ENCODE data around the gene LRRC27. TPM values are rescaled to one million over a fixed set of nuclear protein-coding genes. Genes with fewer than 3 reads are reported as not detected.
"Not testable (repeated sequence)": the region's sequence is repeated elsewhere in the genome, so short reads cannot be mapped to it uniquely, and the experiment has no call there.

Gene LRRC27
- total RNA-seq, 4 donors from 2014 or later, result 0.59 to 32.6 (median 15.3) TPM

- H3K27me3 ChIP-seq, H3K36me3 ChIP-seq, H3K4me1 ChIP-seq, H3K4me3 ChIP-seq, H3K27ac ChIP-seq, H3K9me3 ChIP-seq: not testable (repeated sequence)
- intact Hi-C loops (cut with DNase I; ENCODE audit: low total_unique reads), result loop anchor here (5.0 kb wide), 1 partner anchor 130 kb away; no protein-coding TSS in a partner anchor
- peak; percentile 67 to 78 (median 77) for TF ChIP-seq CTCF (IDR thresholded peaks at IDR 0.05)
- DNase-seq, result peak; percentile 62 to 74
Measured at GRCh38 chr10:132352462-132353308, 20.7 kb downstream of the LRRC27 start.

GRCh38 chr10:132353456-132354355 is 21.7 kb downstream of the LRRC27 start:
- Histone ChIP-seq H3K4me3 (no peak overlapping the region), H3K27me3 (no peaks in the 10 kb centered on the region), H3K4me1 (no peaks in the 10 kb centered on the region), H3K36me3 (no peaks in the 10 kb centered on the region), H3K9me3 (no peaks in the 10 kb centered on the region), H3K27ac (no peak overlapping the region)
- intact Hi-C loops (cut with DNase I; ENCODE audit: low total_unique reads), result loop anchor here (5.0 kb wide), 1 partner anchor 131 kb away; no protein-coding TSS in a partner anchor
- DNase-seq, result no peak
- no peak for TF ChIP-seq POLR2A (IDR thresholded peaks at IDR 0.05)
- TF ChIP-seq CTCF (IDR thresholded peaks at IDR 0.05), result no peak

- no peak for DNase-seq
- intact Hi-C loops (cut with DNase I; ENCODE audit: low total_unique reads), result loop anchor here (5.0 kb wide), 1 partner anchor 132 kb away; no protein-coding TSS in a partner anchor
Measured at GRCh38 chr10:132354356-132355094, 22.5 kb downstream of the LRRC27 start.

GRCh38 chr10:132355297-132355696 is 23.3 kb downstream of the LRRC27 start:
- Histone ChIP-seq H3K4me1 (no peaks in the 10 kb centered on the region), H3K9me3 (no peaks in the 10 kb centered on the region), H3K27me3 (no peaks in the 10 kb centered on the region), H3K27ac (no peak overlapping the region), H3K4me3 (no peak overlapping the region), H3K36me3 (no peaks in the 10 kb centered on the region)
- TF ChIP-seq POLR2A (IDR thresholded peaks at IDR 0.05) (no peak), CTCF (IDR thresholded peaks at IDR 0.05) (no peak)
- intact Hi-C loops (cut with DNase I; ENCODE audit: low total_unique reads), result no loop called here
- no peak for DNase-seq

More at GRCh38 chr10:132354356-132355094, 22.5 kb downstream of the LRRC27 start:
- TF ChIP-seq POLR2A (IDR thresholded peaks at IDR 0.05) (no peak), CTCF (IDR thresholded peaks at IDR 0.05) (no peak)
- Histone ChIP-seq H3K36me3 (no peaks in the 10 kb centered on the region), H3K27ac (no peak overlapping the region), H3K4me1 (no peaks in the 10 kb centered on the region), H3K9me3 (no peaks in the 10 kb centered on the region), H3K4me3 (no peak overlapping the region), H3K27me3 (no peaks in the 10 kb centered on the region)
